H1 (cell line): Measurements from ENCODE around the gene PCNX1. TPM values are rescaled to one million over a fixed set of nuclear protein-coding genes. Genes with fewer than 3 reads are reported as not detected.

Source experiments
- BCL11A ChIP-seq, 2 experiments: IDR thresholded peaks; one replicate each; pipeline ENCODE4 v1.6.1; 2011; ENCODE audit warnings: low read depth in 2 of 2, low read length in 2 of 2, mild to moderate bottlenecking in 2 of 2
- EP300 ChIP-seq, 2 experiments: IDR thresholded peaks; 1 replicate in 1 of 2; 2 replicates in 1 of 2; pipeline ENCODE4 v1.6.1; 2011 to 2012; ENCODE audit warnings: low read depth in 2 of 2, low read length in 2 of 2, mild to moderate bottlenecking in 2 of 2, borderline replicate concordance in 1 of 2, inconsistent platforms in 1 of 2, moderate library complexity in 1 of 2
- GABPA ChIP-seq: IDR thresholded peaks from 2 replicates; pipeline ENCODE4 v1.6.1; 2011; ENCODE audit warnings: mild to moderate bottlenecking, low read length, moderate library complexity, borderline replicate concordance; ENCODE audit not compliant: insufficient read depth
- GTF2F1 ChIP-seq: IDR thresholded peaks from 2 replicates; pipeline ENCODE4 v1.6.1; 2012; ENCODE audit warnings: low read depth, low read length, improper control_type of control experiment, borderline replicate concordance
- KDM1A ChIP-seq: fragments of 200-600, 300-600 bp; sonication (generic); IDR thresholded peaks from 2 replicates; pipeline ENCODE4 v1.7.1; 2016; ENCODE audit warnings: mild to moderate bottlenecking, low read length, borderline replicate concordance
- SP4 ChIP-seq: IDR thresholded peaks from 2 replicates; pipeline ENCODE4 v1.6.1; 2012; ENCODE audit warnings: low read length, inconsistent platforms
- polyA plus RNA-seq, 7 experiments: library from polyadenylated mRNA; depleted of rRNA in 3 of 7; stranded (reverse) in 5 of 7; unstranded in 2 of 7; fragments of >200 nt in 5 of 7; fragments of 200-250 nt in 2 of 7; gene quantifications; 1 replicate in 5 of 7; 2 replicates in 1 of 7; 4 replicates in 1 of 7; pipeline versions ENCODE4 v1.2.1 to v1.2.3, GENCODE V29; 2011 to 2013; ENCODE audit warnings: missing spikeins in 2 of 7, mixed read lengths in 2 of 7
- total RNA-seq: library from RNA; stranded (reverse); fragmentation: NEBNext Ultra II Directional; extraction: Animal tissue kit (Norgen Biotek cat#: 25700); gene quantifications from 2 replicates; pipeline ENCODE4 v1.2.1, GENCODE V29; 2021

PCNX1 gene
- total and polyA plus RNA-seq, 2 of the 8 experiments (the other 6 are each of a cell fraction or from before 2014, with no cell fraction given) = 37.7 to 53.2 TPM

DNA sequence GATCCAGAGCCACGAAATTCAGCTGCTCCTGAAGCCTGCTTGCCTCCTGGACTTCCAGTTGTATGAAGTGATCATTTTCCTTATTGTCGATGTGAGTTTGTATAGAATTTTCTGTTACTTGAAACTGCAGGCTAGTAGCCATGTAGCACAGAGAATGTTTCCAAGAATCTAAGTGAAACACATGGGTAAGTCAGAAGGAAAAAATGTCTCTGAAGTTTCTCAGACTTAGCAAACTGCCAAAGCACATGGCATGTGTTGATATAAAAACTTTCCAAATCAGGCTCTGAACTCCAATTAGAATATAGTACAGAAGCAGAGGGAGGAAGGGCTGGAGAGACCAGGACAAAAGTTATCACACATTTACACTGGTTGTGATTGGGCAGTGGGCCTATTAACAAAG, 9.8 kb upstream of the PCNX1 start (continued):
- no peak for TF ChIP-seq KDM1A
- TF ChIP-seq EP300 (IDR thresholded peaks at IDR 0.05; ENCODE audit: borderline replicate concordance in 1 of 2, low read depth in 2 of 2, low read length in 2 of 2) = no peak
- no peak for TF ChIP-seq SP4
- no peak for TF ChIP-seq GABPA
- no peak for TF ChIP-seq GTF2F1
- no peak for TF ChIP-seq BCL11A (IDR thresholded peaks at IDR 0.05; ENCODE audit: low read depth in 2 of 2, low read length in 2 of 2)
